KMS-11 (cell line): Measurements from ENCODE around the gene ATP7A.

Source experiments
- H2AFZ ChIP-seq: fragments of 200-600 bp; sonication (generic); 2 replicates; pipeline ENCODE4 v1.6.1; 2016; ENCODE audit warnings: antibody characterized with exemption, mixed run types, low read depth
- H3K27ac ChIP-seq: fragments of 200-600 bp; sonication (generic); 2 replicates; pipeline ENCODE4 v1.6.1; 2016; ENCODE audit warnings: mild to moderate bottlenecking, mixed run types
- H3K27me3 ChIP-seq: fragments of 200-600 bp; sonication (generic); 2 replicates; pipeline ENCODE4 v1.6.1; 2017; ENCODE audit warnings: mild to moderate bottlenecking, low read depth, mixed run types, moderate library complexity; ENCODE audit not compliant: insufficient read depth
- H3K36me3 ChIP-seq: fragments of 200-600 bp; sonication (generic); 2 replicates; pipeline ENCODE4 v1.6.1; 2017; ENCODE audit warnings: mild to moderate bottlenecking, mixed run types; ENCODE audit not compliant: insufficient read depth
- H3K4me1 ChIP-seq: fragments of 200-600 bp; sonication (generic); 2 replicates; pipeline ENCODE4 v1.6.1; 2016; ENCODE audit warnings: mild to moderate bottlenecking, low read depth, mixed run types; ENCODE audit not compliant: poor library complexity, severe bottlenecking
- H3K4me2 ChIP-seq: fragments of 200-600 bp; sonication (generic); 2 replicates; pipeline ENCODE4 v1.7.0; 2016; ENCODE audit warnings: mild to moderate bottlenecking, mixed run types
- H3K4me3 ChIP-seq: fragments of 200-600 bp; sonication (generic); IDR thresholded peaks from 2 replicates; pipeline ENCODE4 v1.6.1; 2017; ENCODE audit warnings: low read depth, low read length, mixed read lengths; ENCODE audit not compliant: insufficient read depth
- H3K79me2 ChIP-seq: fragments of 200-600 bp; sonication (generic); 2 replicates; pipeline ENCODE4 v1.6.1; 2016; ENCODE audit warnings: low read depth, mixed run types; ENCODE audit not compliant: insufficient read depth
- H3K9ac ChIP-seq: fragments of 200-600 bp; sonication (generic); 2 replicates; pipeline ENCODE4 v1.6.1; 2016; ENCODE audit warnings: mild to moderate bottlenecking, mixed run types
- H4K20me1 ChIP-seq: fragments of 200-600 bp; sonication (generic); 2 replicates; pipeline ENCODE4 v1.6.1; 2016; ENCODE audit warnings: mild to moderate bottlenecking, mixed run types; ENCODE audit not compliant: insufficient read depth
- CTCF ChIP-seq: fragments of 200-600 bp; sonication (generic); conservative IDR thresholded peaks from 2 replicates; pipeline ENCODE4 v1.6.1; 2017; ENCODE audit warnings: low read depth, mild to moderate bottlenecking, antibody characterized with exemption, low read length, moderate library complexity, mixed read lengths

ATP7A gene

GRCh38 chrX:78092296-78092695 is 181.8 kb downstream of the ATP7A start:
- Histone ChIP-seq H3K9ac (no peak overlapping the region), H3K4me3 (no peak overlapping the region), H4K20me1 (no peaks in the 10 kb centered on the region), H2AFZ (no peak overlapping the region), H3K4me2 (no peak overlapping the region), H3K4me1 (no peaks in the 10 kb centered on the region), H3K27ac (no peak overlapping the region), H3K36me3 (no peaks in the 10 kb centered on the region), H3K27me3 (no peaks in the 10 kb centered on the region), H3K79me2 (no peaks in the 10 kb centered on the region)
- TF ChIP-seq CTCF: 0 out of 2 replicates have a peak, but pooled peaks have one; percentile 11

- H4K20me1 ChIP-seq: no peaks in the 10 kb centered on the region
- TF ChIP-seq CTCF: no peak
These were observed 187.6 kb downstream of the ATP7A start for GRCh38 chrX:78098108-78098507.

More at GRCh38 chrX:78098108-78098507, 187.6 kb downstream of the ATP7A start:
- H3K4me3 ChIP-seq: no peak overlapping the region
- H3K4me2 ChIP-seq: no peak overlapping the region
- H2AFZ ChIP-seq: no peak overlapping the region
- H3K27ac ChIP-seq: no peak overlapping the region
- peaks cover 2% of the 10 kb centered on the region for H3K4me1 ChIP-seq
- H3K79me2 ChIP-seq: no peaks in the 10 kb centered on the region
- no peaks in the 10 kb centered on the region for H3K36me3 ChIP-seq
- no peaks in the 10 kb centered on the region for H3K27me3 ChIP-seq
- no peak overlapping the region for H3K9ac ChIP-seq
